SH-SY5Y (cell line): Measurements from ENCODE around the gene NR5A2.

Experiments
- GATA2 ChIP-seq: IDR thresholded peaks from 2 replicates; pipeline ENCODE4 v1.6.1; 2011; ENCODE audit warnings: mild to moderate bottlenecking, low read depth, low read length
- GATA3 ChIP-seq: IDR thresholded peaks from 2 replicates; pipeline ENCODE4 v1.6.1; 2011; ENCODE audit warnings: low read depth, mild to moderate bottlenecking, low read length, moderate library complexity

Gene NR5A2

DNA sequence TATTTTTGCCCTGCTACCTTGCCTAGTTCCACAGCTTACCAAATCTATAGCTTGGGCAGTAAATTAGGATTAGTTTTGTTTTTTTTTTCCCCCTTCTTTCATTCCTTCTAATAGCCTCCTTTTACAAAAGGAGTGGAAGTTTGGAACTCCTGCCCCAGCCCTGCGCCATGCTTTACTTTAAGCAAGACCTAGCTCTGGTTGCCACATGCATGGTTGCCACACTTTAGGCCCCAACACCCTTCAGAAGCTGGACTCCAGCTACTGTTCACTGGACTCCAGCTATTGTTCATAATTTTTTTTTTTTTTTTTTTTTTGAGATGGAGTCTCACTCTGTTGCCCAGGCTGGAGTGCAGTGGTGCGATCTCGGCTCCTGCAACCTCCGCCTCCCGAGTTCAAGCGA, 115.8 kb downstream of the NR5A2 start:
- TF ChIP-seq GATA3 (no peak), GATA2 (no peak)

DNA sequence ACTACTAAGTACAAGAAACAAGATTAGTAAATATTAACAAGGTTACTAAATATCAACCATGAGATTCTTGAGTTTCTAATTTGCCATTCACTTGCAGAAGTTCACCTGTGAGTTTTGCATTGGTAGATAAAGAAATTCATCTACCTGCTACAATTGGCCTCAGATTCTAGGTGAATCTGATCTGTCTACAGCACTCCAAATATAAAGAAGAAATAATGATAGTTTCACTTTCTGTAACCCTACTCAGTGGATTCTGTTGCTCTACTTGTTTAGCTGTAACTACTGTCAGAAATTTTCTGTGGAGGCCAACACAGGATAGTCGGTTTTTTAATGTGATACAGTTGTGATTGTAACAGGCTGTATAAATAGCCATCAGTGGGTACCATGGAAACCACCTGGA, 118.6 kb downstream of the NR5A2 start:
- TF ChIP-seq GATA3, result no peak
- no peak for TF ChIP-seq GATA2

- TF ChIP-seq GATA3, result no peak
- TF ChIP-seq GATA2, result no peak
Measured at GRCh38 chr1:200147094-200147493, 119.6 kb downstream of the NR5A2 start.

- TF ChIP-seq GATA3, result no peak
- TF ChIP-seq GATA2, result no peak
Measured at GRCh38 chr1:200147742-200148141, 120.2 kb downstream of the NR5A2 start.

GRCh38 chr1:200150006-200150405, 122.5 kb downstream of the NR5A2 start:
- TF ChIP-seq GATA3 (no peak), GATA2 (no peak)

DNA sequence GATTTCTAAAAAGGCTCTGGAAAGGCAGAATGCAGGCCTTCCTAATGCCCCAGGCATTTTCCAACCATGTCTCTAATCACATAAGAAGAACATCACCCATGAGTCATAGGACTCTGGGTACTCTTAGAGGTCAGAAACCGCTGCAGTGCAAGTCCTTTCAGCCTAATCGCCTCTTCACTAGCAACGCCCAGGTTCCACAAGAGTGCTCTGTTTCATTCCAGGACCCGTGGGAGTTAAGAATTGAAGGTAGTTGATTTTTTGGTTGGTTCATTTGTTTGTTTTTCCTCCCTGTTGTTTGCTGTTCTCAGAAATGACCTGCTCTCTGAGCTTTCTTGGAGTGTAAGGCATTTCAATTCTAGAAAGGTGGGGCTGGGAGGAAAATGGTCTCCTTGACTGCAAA, 123.2 kb downstream of the NR5A2 start:
- TF ChIP-seq GATA2 (no peak), GATA3 (no peak)

- no peak for TF ChIP-seq GATA2
- TF ChIP-seq GATA3, result no peak
Measured at GRCh38 chr1:200152336-200152735, 124.8 kb downstream of the NR5A2 start.

- TF ChIP-seq GATA3 (no peak), GATA2 (no peak)
Measured at GRCh38 chr1:200153277-200154055, 126.0 kb downstream of the NR5A2 start.

GRCh38 chr1:200154069-200154767, 126.7 kb downstream of the NR5A2 start:
- TF ChIP-seq GATA2, result no peak
- no peak for TF ChIP-seq GATA3

- TF ChIP-seq GATA3, result no peak
- TF ChIP-seq GATA2, result no peak
Measured at GRCh38 chr1:200157715-200158114, 130.2 kb downstream of the NR5A2 start.

GRCh38 chr1:200161801-200162200, 134.3 kb downstream of the NR5A2 start:
- TF ChIP-seq GATA3 (no peak), GATA2 (no peak)

DNA sequence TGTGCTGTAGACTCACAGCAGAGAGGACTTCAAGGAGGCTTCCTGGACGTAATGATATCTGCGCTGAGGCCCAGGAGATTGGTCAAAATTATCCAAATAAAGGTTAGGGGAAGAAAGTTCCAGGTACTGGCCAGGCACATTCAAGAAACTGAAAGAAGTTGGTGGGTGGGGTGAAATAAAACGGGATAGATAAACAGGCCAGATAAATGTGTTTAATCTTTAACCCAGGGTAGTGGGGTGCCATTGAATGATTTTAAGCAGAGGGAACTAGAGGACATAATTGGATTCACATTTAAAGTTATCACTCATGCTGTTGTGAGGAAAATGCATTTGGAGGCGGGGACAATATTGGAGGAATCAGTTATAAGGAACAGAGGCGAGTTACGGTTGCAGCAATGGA, 134.7 kb downstream of the NR5A2 start:
- TF ChIP-seq GATA3 (no peak), GATA2 (no peak)

DNA sequence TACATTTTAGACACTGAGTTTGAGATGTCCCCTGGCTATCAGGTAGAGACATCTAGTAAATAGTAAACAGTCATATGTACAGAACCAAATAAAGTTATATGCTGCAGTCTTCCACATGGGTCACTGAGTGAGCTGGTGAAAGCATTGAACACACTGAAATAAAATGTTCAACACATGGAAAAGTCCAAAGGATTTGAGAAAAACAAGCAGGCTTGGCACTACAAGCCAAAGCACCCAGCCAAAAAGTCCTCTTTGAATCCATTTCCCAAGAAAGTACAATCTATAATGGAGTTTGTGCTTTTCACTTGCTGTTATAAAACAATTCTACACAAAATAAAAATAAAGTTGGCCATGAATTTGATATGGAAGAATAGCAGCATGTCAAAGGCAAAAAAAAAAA, 135.4 kb downstream of the NR5A2 start:
- TF ChIP-seq GATA2 (no peak), GATA3 (no peak)

GRCh38 chr1:200163911-200164310, 136.4 kb downstream of the NR5A2 start:
- TF ChIP-seq GATA3 (no peak), GATA2 (no peak)

- TF ChIP-seq GATA3 (no peak), GATA2 (no peak)
Measured at GRCh38 chr1:200165493-200166220, 138.1 kb downstream of the NR5A2 start.

DNA sequence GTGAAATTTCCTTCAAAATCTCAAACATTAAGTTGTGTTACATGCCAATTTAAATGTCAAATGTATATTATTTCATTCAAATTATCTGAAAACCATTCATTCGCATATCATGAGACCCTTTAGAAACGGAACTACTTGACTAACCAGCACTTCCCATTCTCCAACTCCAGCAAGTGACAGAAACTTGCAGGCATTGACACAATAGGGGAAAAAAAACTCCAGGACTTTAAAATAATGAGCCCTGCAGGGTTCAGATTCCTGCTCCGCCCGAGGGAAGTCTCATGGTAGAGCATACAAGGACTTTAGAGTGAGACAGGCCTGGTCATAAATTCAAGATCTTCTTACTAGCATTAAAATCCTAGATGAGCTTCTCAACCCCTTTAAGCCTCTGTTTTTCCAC, 138.9 kb downstream of the NR5A2 start:
- TF ChIP-seq GATA3 (no peak), GATA2 (no peak)
